GM19395 (cell line): ENCODE measurements around the gene MEDAG.
"Not testable (repeated sequence)": the region's sequence is repeated elsewhere in the genome, so short reads cannot be mapped to it uniquely, and the experiment has no call there.

Experiments
- ATAC-seq: cut with Tn5 transposase; IDR thresholded peaks from one replicate; pipeline ENCODE4 v1.9.1; 2021; ENCODE audit warnings: mild to moderate bottlenecking, moderate library complexity; ENCODE audit not compliant: unreplicated experiment

The MEDAG gene

DNA sequence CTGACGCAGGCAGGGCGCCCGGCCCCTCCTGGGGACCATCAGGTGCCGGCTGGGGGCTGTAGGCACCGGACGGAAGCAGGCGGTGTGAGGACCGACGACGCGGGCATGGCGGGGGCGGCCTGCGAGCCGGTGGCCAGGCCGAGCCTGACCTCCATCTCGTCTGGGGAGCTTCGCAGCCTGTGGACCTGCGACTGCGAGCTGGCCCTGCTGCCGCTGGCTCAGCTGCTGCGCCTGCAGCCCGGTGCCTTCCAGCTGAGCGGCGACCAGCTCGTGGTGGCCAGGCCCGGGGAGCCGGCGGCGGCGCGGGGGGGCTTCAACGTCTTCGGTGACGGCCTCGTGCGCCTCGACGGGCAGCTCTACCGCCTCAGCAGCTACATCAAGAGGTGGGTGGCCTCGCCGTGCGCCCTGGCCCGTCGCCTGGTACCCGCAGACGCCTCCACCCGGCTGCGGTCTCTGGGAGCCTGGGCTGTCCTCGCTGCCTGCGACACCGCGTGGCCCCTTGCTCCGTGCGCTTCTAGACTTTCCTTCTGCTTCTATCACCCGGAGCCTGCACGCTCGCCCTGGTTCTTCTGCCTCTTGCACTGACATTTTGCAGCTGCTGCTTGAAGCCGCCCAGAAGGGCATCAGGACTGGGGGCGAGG lies 460 bp downstream of the MEDAG start:
- no peak for ATAC-seq

DNA sequence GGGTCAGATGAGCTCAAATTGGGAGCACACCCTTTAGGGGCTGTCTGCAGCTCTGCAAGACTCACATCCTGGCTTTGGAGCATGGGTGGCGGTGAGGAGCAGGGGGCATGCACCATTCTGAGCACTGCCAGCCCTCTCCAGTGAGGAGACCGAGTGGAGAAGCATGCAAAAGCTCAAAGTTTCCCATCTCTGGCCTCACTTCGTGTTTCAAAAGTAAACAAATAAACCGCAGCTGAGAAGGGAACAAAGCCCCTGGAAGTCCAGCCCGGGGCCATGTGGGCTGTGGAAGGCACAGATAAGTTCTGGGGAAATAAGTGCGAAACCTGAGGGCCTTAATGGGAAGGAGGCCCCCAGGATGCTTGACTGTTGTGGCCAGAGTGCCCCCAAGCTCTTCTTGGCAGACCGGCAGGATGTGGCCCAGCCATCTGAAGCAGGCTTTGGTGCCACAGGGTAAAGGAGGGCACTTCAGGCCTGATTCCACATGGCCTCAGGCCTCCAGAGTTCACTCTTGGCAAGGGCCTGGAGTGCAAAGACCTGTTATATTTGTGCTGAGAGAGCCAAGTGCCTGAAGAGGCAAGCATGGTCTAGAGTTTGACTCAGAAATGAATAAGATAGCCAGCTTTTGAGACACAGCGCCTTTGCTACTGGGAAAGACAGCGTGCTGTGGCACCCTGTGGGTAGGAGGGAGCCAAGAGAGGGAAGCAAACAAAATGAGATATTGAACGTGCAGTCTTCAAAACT lies 1.2 kb downstream of the MEDAG start:
- ATAC-seq: no peak

DNA sequence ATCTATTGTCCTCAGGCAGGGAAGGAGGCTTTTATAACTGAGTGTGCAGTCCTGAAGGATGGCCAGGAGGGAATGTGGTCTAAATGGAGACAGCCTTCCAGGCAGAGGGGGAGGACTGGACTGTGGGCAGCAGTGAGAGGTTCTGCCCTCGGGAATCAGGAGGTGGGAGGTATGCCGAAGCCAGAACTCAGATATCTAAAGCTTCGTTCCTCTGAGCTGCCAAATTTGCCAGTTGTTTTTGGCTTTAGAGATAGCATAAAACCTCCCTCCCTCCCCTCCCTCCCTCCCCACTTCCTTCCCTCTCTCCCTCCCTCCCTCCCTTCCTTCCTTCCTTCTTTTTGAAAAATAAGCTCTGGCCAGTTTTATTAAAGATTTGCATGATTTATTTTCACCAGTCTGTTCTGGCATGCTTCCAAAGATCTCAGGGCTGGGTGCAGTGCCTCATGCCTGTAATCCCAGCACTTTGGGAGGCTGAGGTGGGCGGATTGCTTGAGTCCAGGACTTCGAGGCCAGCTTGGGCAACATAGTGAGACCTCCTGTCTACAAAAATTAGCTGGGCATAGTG lies 2.4 kb downstream of the MEDAG start:
- no peak for ATAC-seq

- no peak for ATAC-seq
These were observed 4.6 kb downstream of the MEDAG start for GRCh38 chr13:30910676-30911075.

GRCh38 chr13:30915691-30916541 lies 9.8 kb downstream of the MEDAG start:
- ATAC-seq: no peak

DNA sequence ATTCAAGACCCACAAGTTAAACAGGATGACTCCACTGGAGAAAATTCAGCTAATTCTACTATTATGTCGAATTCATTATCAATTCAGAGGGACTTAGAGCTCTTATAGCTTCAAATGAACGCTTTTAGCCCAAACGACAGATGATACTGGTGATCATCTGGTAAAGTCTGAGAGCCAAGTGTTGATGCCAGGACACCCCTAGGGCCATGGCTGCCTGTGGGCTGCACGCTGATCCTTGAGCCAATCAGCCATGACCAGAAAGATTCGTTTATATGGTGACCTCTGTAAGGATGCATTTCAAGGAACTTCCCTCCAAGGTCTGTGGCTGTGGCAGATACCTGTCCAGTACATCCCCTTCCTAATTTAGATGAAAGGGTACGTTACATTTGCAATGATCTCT lies 10.9 kb downstream of the MEDAG start:
- ATAC-seq: no peak

- ATAC-seq: no peak
These were observed 12.8 kb downstream of the MEDAG start for GRCh38 chr13:30918662-30919405.

DNA sequence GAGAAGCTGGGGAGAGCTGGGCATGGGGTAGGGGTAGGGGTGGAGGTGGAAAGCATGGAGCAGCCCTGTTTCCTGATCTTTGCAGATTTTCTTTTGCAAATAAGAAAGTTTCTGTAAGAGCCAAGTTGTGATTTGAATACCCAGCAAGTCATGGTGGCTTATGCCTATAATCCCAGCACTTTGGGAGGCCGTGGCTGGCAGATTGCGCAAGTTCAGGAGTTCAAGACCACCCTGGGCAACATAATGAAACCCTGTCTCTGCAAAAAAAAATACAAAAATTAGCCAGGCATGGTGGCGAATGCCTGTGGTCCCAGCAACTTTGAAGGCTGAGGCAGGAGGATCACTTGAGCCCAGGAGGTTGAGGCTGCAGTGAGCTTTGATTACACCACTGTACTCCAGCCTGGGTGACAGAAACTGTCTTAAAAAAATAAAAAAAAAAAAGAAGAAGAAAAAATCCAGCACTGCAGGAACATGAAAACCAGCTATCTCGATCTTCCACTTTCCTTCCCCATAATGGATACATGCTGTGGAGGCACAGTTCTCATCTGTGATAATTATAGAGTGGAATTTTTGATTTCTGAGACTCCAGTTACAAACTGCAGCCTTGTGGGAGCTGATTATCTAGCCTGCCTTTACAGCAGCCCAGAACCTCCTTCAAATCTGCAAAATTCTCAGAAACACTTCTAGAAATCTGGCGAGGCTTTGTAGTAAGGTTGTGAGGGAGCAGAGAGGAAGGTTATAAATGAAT lies 14.3 kb downstream of the MEDAG start:
- ATAC-seq: no peak

- ATAC-seq: no peak
These were observed 17.3 kb downstream of the MEDAG start for GRCh38 chr13:30923418-30923817.

DNA sequence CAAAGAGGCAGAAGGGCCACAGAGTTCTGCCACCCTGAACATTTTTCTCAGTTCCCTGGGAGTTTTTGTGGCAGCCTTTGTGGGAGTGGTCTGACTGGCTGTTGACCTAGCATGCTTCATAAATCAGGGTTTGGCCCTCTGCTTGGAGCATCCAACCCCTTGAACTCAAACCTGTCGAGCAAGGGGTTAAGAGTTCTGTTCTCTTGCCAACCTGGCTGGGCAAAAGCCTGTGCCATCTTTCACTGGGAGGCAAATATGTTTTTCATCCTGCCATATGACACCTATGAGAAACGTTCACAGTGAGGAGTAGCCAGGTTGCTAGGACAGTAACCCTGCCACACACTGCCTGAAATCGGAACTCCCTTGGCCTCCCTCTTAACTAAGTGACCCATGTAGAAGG lies 18.6 kb downstream of the MEDAG start:
- ATAC-seq: no peak

- no peak for ATAC-seq
These were observed 19.4 kb downstream of the MEDAG start for GRCh38 chr13:30925429-30925828.

- ATAC-seq: no peak
These were observed 20.7 kb downstream of the MEDAG start for GRCh38 chr13:30926781-30927180.

GRCh38 chr13:30927188-30927587 lies 21.1 kb downstream of the MEDAG start:
- ATAC-seq: not testable (repeated sequence)

- ATAC-seq: no peak
These were observed 21.5 kb downstream of the MEDAG start for GRCh38 chr13:30927595-30927994.

DNA sequence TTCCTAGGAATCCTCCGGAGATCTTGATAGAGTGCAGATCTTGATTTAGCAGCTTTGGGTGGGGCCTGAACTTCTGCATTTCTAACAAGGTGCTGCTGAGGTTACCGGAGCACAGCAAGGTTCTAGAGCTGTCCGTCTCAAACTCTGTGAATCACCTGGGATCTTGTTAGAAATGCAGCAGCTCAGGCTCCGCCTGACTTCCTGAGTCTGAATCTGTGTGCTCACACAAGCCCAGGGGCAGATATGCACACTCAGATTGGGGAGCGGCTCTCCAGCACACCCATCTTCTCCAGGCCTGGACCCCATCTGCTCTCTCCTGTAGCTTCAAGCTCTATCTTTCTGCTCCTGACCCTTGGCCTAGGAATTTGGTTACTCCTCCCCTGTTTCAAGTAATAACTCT lies 22.9 kb downstream of the MEDAG start:
- ATAC-seq: no peak

DNA sequence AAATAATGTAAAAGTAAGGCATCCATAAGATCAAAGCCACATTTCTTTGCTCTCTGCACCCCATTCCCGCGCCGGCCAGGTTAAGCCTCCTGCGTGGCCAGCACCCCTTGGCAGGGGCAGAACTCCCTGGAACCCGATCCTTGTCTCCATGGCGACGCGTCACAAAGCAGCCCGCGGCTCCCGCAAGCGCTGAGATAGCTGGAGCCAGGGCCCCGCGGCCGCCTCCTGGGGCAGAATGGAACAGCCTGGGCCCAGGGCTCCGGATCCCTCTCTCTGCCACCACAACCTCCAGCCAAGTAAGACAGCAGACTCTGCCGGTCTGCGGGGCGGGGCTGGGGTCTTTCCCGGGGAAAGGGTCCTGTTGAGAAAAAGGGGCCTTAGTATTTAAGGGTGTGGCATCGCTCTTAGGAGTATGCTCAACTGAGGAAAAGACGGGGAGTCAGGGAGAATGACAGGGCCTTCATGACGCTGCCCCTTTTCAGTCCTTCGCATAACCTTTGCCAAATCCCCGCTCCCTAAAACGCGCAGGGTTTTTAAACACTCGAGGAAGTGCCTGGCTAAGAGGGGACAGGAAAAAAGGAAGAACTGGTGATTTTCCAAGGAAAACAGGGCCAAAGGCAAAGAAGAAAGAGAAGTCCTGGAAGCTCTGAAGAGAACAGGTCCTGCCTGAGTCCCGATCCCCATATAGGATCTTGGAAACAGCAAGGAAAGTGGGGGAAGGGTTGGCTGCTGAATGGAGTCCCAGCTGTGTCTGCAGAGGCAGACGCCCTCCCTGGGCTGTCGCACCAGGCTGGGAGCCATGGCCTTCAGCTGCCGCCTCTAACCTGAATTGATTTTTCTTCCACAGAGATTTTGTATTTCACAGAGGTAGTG lies 26.6 kb downstream of the MEDAG start, which contains the start of gene TEX26:
Gene TEX26 (plus strand): TSS at position 176 of the 873 bp plus-strand sequence. CDS start 60 bp downstream, at position 236.
- ATAC-seq: no peak

- no peak for ATAC-seq
These were observed 27.2 kb downstream of the MEDAG start for GRCh38 chr13:30933354-30933670.

DNA sequence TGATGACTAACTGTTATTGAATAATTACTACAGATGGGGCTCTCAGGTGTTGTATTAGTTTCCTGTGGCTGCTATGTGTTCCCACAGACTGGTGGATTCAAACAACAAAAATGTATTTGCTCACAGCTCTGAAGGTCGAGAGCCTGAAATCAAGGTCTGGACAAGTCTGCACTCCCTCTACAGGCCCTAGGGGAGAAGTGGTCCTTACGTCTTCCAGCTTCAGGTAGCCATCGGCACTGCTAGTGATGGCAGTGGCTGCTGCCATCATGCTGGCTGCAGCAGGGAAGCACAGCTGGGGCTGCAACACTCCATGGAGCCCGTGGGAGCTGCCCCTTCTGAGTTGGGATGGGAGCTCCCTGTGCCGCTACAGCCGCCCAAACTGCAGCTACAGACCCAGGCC lies 28.3 kb downstream of the MEDAG start:
- ATAC-seq: no peak

DNA sequence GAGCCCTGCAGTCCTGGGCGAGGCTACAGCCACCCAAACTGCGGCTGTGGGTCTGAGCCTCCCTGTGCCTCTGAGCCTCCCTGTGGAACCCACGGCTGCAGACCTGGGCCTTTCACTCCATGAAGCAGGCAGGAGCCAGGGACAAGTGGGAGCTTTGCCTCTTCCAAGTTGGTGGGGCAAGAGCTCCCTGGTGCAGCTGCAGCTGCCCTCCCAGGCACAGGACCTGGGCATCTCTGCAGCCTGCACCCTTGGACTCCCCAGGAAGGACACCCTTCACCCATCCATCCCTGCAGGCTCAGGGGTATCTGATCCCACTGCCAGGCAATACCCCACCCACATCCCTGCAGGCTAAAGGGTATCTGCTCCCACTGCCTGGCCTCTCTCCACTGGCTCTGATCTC lies 28.7 kb downstream of the MEDAG start:
- ATAC-seq: no peak
